B cell (primary cell): ENCODE results near the gene SLC9A9. TPM values are rescaled to one million over a fixed set of nuclear protein-coding genes. Genes with fewer than 3 reads are reported as not detected.

Source experiments
- ATAC-seq: fragments of 200-7000 bp; cut with Tn5 transposase; one replicate; pipeline ENCODE4 v1.10.0; 2021; ENCODE audit warnings: low read depth, mild to moderate bottlenecking, moderate number of reproducible peaks, moderate library complexity
- CTCF ChIA-PET: fragments of 350-600 bp; sonication (Branson Sonifier 250); formaldehyde crosslinking; loops from one replicate; lab custom pipeline; 2021; ENCODE audit warnings: antibody characterized with exemption, inconsistent platforms; lab: Charles Lee
- POLR2A ChIA-PET: fragments of 350-600 bp; sonication (Branson Sonifier 250); formaldehyde crosslinking; loops from one replicate; lab custom pipeline; 2021; ENCODE audit warnings: antibody characterized with exemption; lab: Charles Lee
- DNase-seq: peaks from one replicate; pipeline ENCODE4 v3.0.0; 2013
- H2AFZ ChIP-seq: 2 replicates; pipeline ENCODE4 v1.6.1; 2012; ENCODE audit warnings: mild to moderate bottlenecking, low read depth, low read length; ENCODE audit not compliant: insufficient read depth, poor library complexity, severe bottlenecking
- H3K27ac ChIP-seq, 2 donors: 1 replicate in 1 of 2; 2 replicates in 1 of 2; pipeline ENCODE4 v1.5.1; 2012 to 2013; ENCODE audit warnings: low read length in 2 of 2, mild to moderate bottlenecking in 2 of 2, moderate library complexity in 1 of 2
- H3K27me3 ChIP-seq, 4 experiments: fragments of 200-600 bp in 1 of 4; sonication (generic) in 1 of 4; replicated peaks in 1 of 4; 1 replicate in 2 of 4; 2 replicates in 2 of 4; pipeline versions ENCODE4 v1.6.1 to v1.7.0; 2013 to 2016; ENCODE audit warnings: low read length in 3 of 4, mild to moderate bottlenecking in 2 of 4, mixed read lengths in 1 of 4, moderate library complexity in 1 of 4; ENCODE audit not compliant: insufficient read depth in 4 of 4, control insufficient read depth in 3 of 4; ENCODE audit errors: control extremely low read depth in 1 of 4
- H3K36me3 ChIP-seq, 2 experiments: replicated peaks in 1 of 2; 1 replicate in 1 of 2; 2 replicates in 1 of 2; pipeline versions ENCODE4 v1.6.1 to v1.7.1; 2013; ENCODE audit warnings: low read length in 1 of 2; ENCODE audit not compliant: insufficient read depth in 2 of 2, control insufficient read depth in 1 of 2; ENCODE audit errors: control extremely low read depth in 1 of 2, extremely low read depth in 1 of 2
- H3K4me1 ChIP-seq, 2 donors: fragments of 200-600 bp in 1 of 2; sonication (generic) in 1 of 2; 1 replicate in 1 of 2; 2 replicates in 1 of 2; pipeline versions ENCODE4 v1.5.1 to v1.6.1; 2013 to 2017; ENCODE audit warnings: low read length in 2 of 2; ENCODE audit not compliant: control insufficient read depth in 2 of 2, insufficient read depth in 2 of 2
- H3K4me2 ChIP-seq: replicated peaks from 2 replicates; pipeline ENCODE3; 2012; ENCODE audit warnings: mild to moderate bottlenecking, low read depth, low read length; ENCODE audit not compliant: poor library complexity, severe bottlenecking
- H3K4me3 ChIP-seq, 5 experiments: fragments of 200-600 bp in 1 of 5; sonication (generic) in 1 of 5; 1 replicate in 3 of 5; 2 replicates in 2 of 5; pipeline versions ENCODE4 v1.5.1 to v1.7.0; 2011 to 2016; ENCODE audit warnings: low read length in 4 of 5, mild to moderate bottlenecking in 4 of 5, low read depth in 2 of 5, control low read depth in 1 of 5, moderate library complexity in 1 of 5; ENCODE audit not compliant: insufficient read depth in 1 of 5; ENCODE audit errors: control extremely low read depth in 1 of 5, extremely low read depth in 1 of 5
- H3K79me2 ChIP-seq: fragments of 200-600 bp; sonication (generic); one replicate; pipeline ENCODE4 v1.6.0; 2016; ENCODE audit warnings: low read length; ENCODE audit not compliant: control insufficient read depth, insufficient read depth
- H3K9ac ChIP-seq: fragments of 200-600 bp; sonication (generic); 2 replicates; pipeline ENCODE4 v1.6.1; 2017; ENCODE audit warnings: mild to moderate bottlenecking, low read length, moderate library complexity
- H3K9me3 ChIP-seq, 3 donors: one replicate each; pipeline versions ENCODE4 v1.6.1 to v1.7.1; 2013; ENCODE audit warnings: low read length in 2 of 3; ENCODE audit not compliant: control insufficient read depth in 2 of 3, insufficient read depth in 1 of 3; ENCODE audit errors: control extremely low read depth in 1 of 3
- H4K20me1 ChIP-seq: 2 replicates; pipeline ENCODE4 v1.6.0; 2012; ENCODE audit warnings: mild to moderate bottlenecking, low read length; ENCODE audit not compliant: insufficient read depth, control insufficient read depth, poor library complexity, severe bottlenecking
- H3K27ac Mint-ChIP-seq: one replicate; pipeline ENCODE4 v1.8.0; 2021; ENCODE audit warnings: mixed read lengths
- H3K27me3 Mint-ChIP-seq: one replicate; pipeline ENCODE4 v1.8.0; 2021; ENCODE audit warnings: mixed read lengths
- H3K4me1 Mint-ChIP-seq: one replicate; pipeline ENCODE4 v1.8.0; 2021; ENCODE audit warnings: mixed read lengths
- H3K4me3 Mint-ChIP-seq: one replicate; pipeline ENCODE4 v1.8.0; 2021; ENCODE audit warnings: mixed read lengths
- H3K9me3 Mint-ChIP-seq: one replicate; pipeline ENCODE4 v1.8.0; 2022; ENCODE audit warnings: mixed read lengths; ENCODE audit not compliant: insufficient read depth
- CTCF ChIP-seq: fragments of 200-600 bp; IDR thresholded peaks from one replicate; pipeline ENCODE4 v1.8.0; 2022; ENCODE audit warnings: antibody characterized with exemption, mild to moderate bottlenecking
- EZH2 ChIP-seq: IDR thresholded peaks from 2 replicates; pipeline ENCODE4 v1.6.1; 2012; ENCODE audit warnings: borderline replicate concordance, low read depth, mild to moderate bottlenecking, moderate library complexity, low read length; ENCODE audit not compliant: insufficient read depth, poor library complexity, severe bottlenecking
- WGBS: methylation state at CpG from one replicate; pipeline ENCODE4 v1.1.5; 2013; ENCODE audit warnings: missing lambda C conversion rate; ENCODE audit not compliant: insufficient coverage; 5-methylcytosine and 5-hydroxymethylcytosine counted together
- intact Hi-C: fragments of 100-400 bp; cut with micrococcal nuclease; formaldehyde crosslinking; loops from one replicate; pipeline ENCODE4 v1.10.0; 2022
- polyA plus RNA-seq: library from polyadenylated mRNA; depleted of rRNA; stranded (reverse); fragments of >200 nt; gene quantifications from 2 replicates; pipeline ENCODE4 v1.2.3, GENCODE V29; 2012
- total RNA-seq, 2 donors: library from RNA; stranded (reverse); fragments of 120-200 nt in 1 of 2; gene quantifications; 1 replicate in 1 of 2; 2 replicates in 1 of 2; pipeline versions ENCODE4 v1.2.3 to v1.2.4, GENCODE V29; 2013 to 2022

Gene SLC9A9
- total and polyA plus RNA-seq, 2 donors (not counting 1 experiment from before 2014, with no cell fraction given) = 7.7 to 17.3 TPM

DNA sequence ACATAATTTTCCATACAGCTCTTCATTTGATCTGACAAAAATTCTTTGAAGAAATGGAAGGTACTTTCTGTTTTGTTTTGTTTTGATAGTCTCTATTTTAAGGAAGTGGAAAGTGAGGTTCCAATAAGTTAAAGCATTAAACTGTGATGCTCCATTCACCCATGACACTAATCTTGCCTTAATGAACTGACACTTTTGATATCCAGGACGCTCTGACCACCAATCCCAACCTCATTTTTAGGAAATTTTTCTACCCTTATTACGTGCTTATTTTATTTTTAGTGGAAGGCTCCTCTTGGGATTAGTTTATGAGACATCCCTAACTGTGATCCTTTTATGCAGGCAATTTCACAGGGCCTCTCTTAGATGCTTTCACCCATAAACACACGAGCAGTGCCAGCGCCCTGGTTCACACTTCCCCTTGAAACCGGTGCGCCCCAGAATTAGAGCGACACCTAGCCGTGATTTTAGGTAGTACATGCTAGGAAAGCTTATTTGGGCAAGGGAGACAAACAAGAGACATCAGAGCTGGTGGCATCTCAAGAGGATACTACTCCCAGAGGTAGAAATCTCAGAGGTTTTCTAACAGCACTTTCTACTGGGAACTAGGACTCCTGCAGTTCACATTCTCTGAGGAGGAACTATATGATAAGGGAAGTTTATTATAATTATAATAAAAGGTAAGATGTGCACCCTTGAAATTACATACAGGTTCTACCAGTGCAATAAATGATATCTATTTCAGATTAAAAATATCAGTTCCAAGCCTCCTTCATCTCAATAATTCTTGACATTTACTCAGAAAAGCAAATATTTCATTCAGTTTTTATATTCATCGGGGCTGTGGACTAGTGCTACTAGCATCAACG is 173.9 kb downstream of the SLC9A9 start:
- H3K4me2 ChIP-seq = peak overlapping the region; percentile 68
- 0% methylated on average over 5 of the region's 10 CpGs for WGBS
- ChIA-PET CTCF (interaction anchor here (0.6 to 3.9 kb wide), 51 partner anchors 9 to 1093 kb away, joined by 3 to 31 read pairs (median 4); partner anchors contain the start of gene CHST2), POLR2A (interaction anchor here (1.5 kb wide), 1 partner anchor 383 kb away, joined by 3 read pairs; no protein-coding TSS in a partner anchor)
- peak overlapping the region; percentile 41 for H3K9ac ChIP-seq
- ATAC-seq (peak; percentile 90), DNase-seq (peak; percentile 94)
- Mint-ChIP-seq H3K4me1 (peaks cover 45% of the 10 kb centered on the region), H3K9me3 (no peaks in the 10 kb centered on the region), H3K4me3 (peak overlapping the region; percentile 75), H3K27me3 (no peaks in the 10 kb centered on the region), H3K27ac (peak overlapping the region; percentile 94)
- H4K20me1 ChIP-seq = no peaks in the 10 kb centered on the region
- peak; percentile 97 for TF ChIP-seq CTCF
- no peak for TF ChIP-seq EZH2
- no peaks in the 10 kb centered on the region for H3K27me3 ChIP-seq
- no peaks in the 10 kb centered on the region for H3K79me2 ChIP-seq
- H3K4me3 ChIP-seq = peak overlapping the region in 3 of 5 experiments; percentile 8 to 57 (median 20)
- H3K4me1 ChIP-seq = peaks cover 23 to 30% of the 10 kb centered on the region in 2 donors
- peak overlapping the region; percentile 69 to 77 for H3K27ac ChIP-seq
- H2AFZ ChIP-seq = peak overlapping the region; percentile 48
- H3K36me3 ChIP-seq = no peaks in the 10 kb centered on the region
- intact Hi-C loops = loop anchor here (1.0 to 10.0 kb wide), 12 partner anchors 30 to 1090 kb away; partner anchors contain the start of genes DIPK2A and U2SURP
- H3K9me3 ChIP-seq = no peaks in the 10 kb centered on the region
